HG03060 (cell line): ENCODE results near the gene HLCS.

ENCODE experiments used
- ATAC-seq: cut with Tn5 transposase; IDR thresholded peaks from one replicate; pipeline ENCODE4 v1.9.1; 2021; ENCODE audit warnings: low read depth, moderate number of reproducible peaks; ENCODE audit not compliant: unreplicated experiment

The HLCS gene

GRCh38 chr21:36709868-36710728, 256.4 kb downstream of the HLCS start:
- no peak for ATAC-seq

GRCh38 chr21:36709030-36709867, 257.2 kb downstream of the HLCS start:
- ATAC-seq = no peak

GRCh38 chr21:36708286-36709029, 258.0 kb downstream of the HLCS start:
- ATAC-seq = no peak

GRCh38 chr21:36707763-36708285, 258.6 kb downstream of the HLCS start:
- ATAC-seq = no peak

- ATAC-seq = no peak
Measured at GRCh38 chr21:36706951-36707762, 259.3 kb downstream of the HLCS start.

- no peak for ATAC-seq
Measured at GRCh38 chr21:36706482-36706852, 260.0 kb downstream of the HLCS start.

GRCh38 chr21:36705679-36706481, 260.6 kb downstream of the HLCS start:
- no peak for ATAC-seq

- ATAC-seq = no peak
Measured at GRCh38 chr21:36704958-36705678, 261.4 kb downstream of the HLCS start.

- ATAC-seq = no peak
Measured at GRCh38 chr21:36704281-36704957, 262.1 kb downstream of the HLCS start.

- no peak for ATAC-seq
Measured at GRCh38 chr21:36703626-36704280, 262.7 kb downstream of the HLCS start.

GRCh38 chr21:36703123-36703522, 263.3 kb downstream of the HLCS start:
- no peak for ATAC-seq

GRCh38 chr21:36702622-36702968, 263.9 kb downstream of the HLCS start:
- no peak for ATAC-seq

GRCh38 chr21:36701756-36702621, 264.5 kb downstream of the HLCS start:
- ATAC-seq = no peak

- ATAC-seq = no peak
Measured at GRCh38 chr21:36700971-36701755, 265.3 kb downstream of the HLCS start.
